ENCODE results near the gene ARHGAP10. TPM values are rescaled to one million over a fixed set of nuclear protein-coding genes. Genes with fewer than 3 reads are reported as not detected.

The ARHGAP10 gene
- total RNA-seq, 4 donors from 2014 or later = 131 to 217 (median 206) TPM

GRCh38 chr4:147950841-147951240 lies 219.0 kb downstream of the ARHGAP10 start:
- no peak for TF ChIP-seq POLR2A (IDR thresholded peaks at IDR 0.05)
- H3K27me3 ChIP-seq = no peaks in the 10 kb centered on the region
- no peak overlapping the region for H3K4me3 ChIP-seq
- 38 to 45% methylated on average over 2 of the region's 2 CpGs for WGBS, 2 donors
- no peak overlapping the region for H3K27ac ChIP-seq
- peaks cover 0 to 10% (median under 1%) of the 10 kb centered on the region in 4 donors for H3K4me1 ChIP-seq
- H3K36me3 ChIP-seq = peaks cover 0 to 79% (median 0%) of the 10 kb centered on the region in 3 donors
- H3K9me3 ChIP-seq = peaks cover 0 to 8% (median 0%) of the 10 kb centered on the region in 4 donors
- no peak for DNase-seq (ENCODE audit: low spot score in 2 of 2)

- Histone ChIP-seq H3K27me3 (no peaks in the 10 kb centered on the region), H3K36me3 (peaks cover 0 to 40% (median 0%) of the 10 kb centered on the region in 3 donors), H3K27ac (no peak overlapping the region), H3K4me1 (peaks cover 0 to 43% (median 10%) of the 10 kb centered on the region in 4 donors), H3K4me3 (no peak overlapping the region), H3K9me3 (peaks cover 0 to 8% (median 0%) of the 10 kb centered on the region in 4 donors)
- 88 to 90% methylated on average over 2 of the region's 2 CpGs for WGBS, 2 donors
- no peak for TF ChIP-seq POLR2A (IDR thresholded peaks at IDR 0.05)
- no peak for TF ChIP-seq EP300 (IDR thresholded peaks at IDR 0.05)
- TF ChIP-seq CTCF (IDR thresholded peaks at IDR 0.05) = no peak
- no peak for DNase-seq (ENCODE audit: low spot score in 2 of 2)
Observed at GRCh38 chr4:147954850-147955249, 223.0 kb downstream of the ARHGAP10 start.

- TF ChIP-seq POLR2A (IDR thresholded peaks at IDR 0.05) (no peak), CTCF (IDR thresholded peaks at IDR 0.05) (no peak), EP300 (IDR thresholded peaks at IDR 0.05) (peak in 1 of 2 donors; percentile 15)
- peaks cover 0 to 43% (median 10%) of the 10 kb centered on the region in 4 donors for H3K4me1 ChIP-seq
- DNase-seq (ENCODE audit: low spot score in 2 of 2) = no peak
- WGBS, 2 donors = 28 to 36% methylated on average over 4 of the region's 4 CpGs
- H3K27ac ChIP-seq = peak overlapping the region in 1 of 4 donors; percentile 47
- peaks cover 0 to 28% (median 0%) of the 10 kb centered on the region in 3 donors for H3K36me3 ChIP-seq
- H3K9me3 ChIP-seq = peaks cover 0 to 8% (median 0%) of the 10 kb centered on the region in 4 donors
- no peaks in the 10 kb centered on the region for H3K27me3 ChIP-seq
- no peak overlapping the region for H3K4me3 ChIP-seq
Observed at GRCh38 chr4:147955827-147956558, 224.1 kb downstream of the ARHGAP10 start.

- no peaks in the 10 kb centered on the region for H3K27me3 ChIP-seq
- no peak for TF ChIP-seq EP300 (IDR thresholded peaks at IDR 0.05)
- TF ChIP-seq CTCF (IDR thresholded peaks at IDR 0.05) = no peak
- TF ChIP-seq POLR2A (IDR thresholded peaks at IDR 0.05) = no peak
- no peak for DNase-seq (ENCODE audit: low spot score in 2 of 2)
- peaks cover 0 to 8% (median 0%) of the 10 kb centered on the region in 4 donors for H3K9me3 ChIP-seq
- peak overlapping the region in 1 of 4 donors; percentile 43 for H3K27ac ChIP-seq
- peaks cover 0 to 24% (median 0%) of the 10 kb centered on the region in 3 donors for H3K36me3 ChIP-seq
- WGBS, 2 donors = 67 to 75% methylated on average over 3 of the region's 3 CpGs
- H3K4me3 ChIP-seq = no peak overlapping the region
- H3K4me1 ChIP-seq = peaks cover 0 to 43% (median 10%) of the 10 kb centered on the region in 4 donors
Observed at GRCh38 chr4:147957446-147957845, 225.6 kb downstream of the ARHGAP10 start.

GRCh38 chr4:147958057-147958456 lies 226.2 kb downstream of the ARHGAP10 start:
- WGBS, 2 donors = 75 to 82% methylated on average over 3 of the region's 3 CpGs
- H3K9me3 ChIP-seq = peaks cover 0 to 4% (median 0%) of the 10 kb centered on the region in 4 donors
- peaks cover 0 to 24% (median 0%) of the 10 kb centered on the region in 3 donors for H3K36me3 ChIP-seq
- H3K4me1 ChIP-seq = peaks cover 0 to 43% (median 10%) of the 10 kb centered on the region in 4 donors
- no peaks in the 10 kb centered on the region for H3K27me3 ChIP-seq
- no peak for DNase-seq (ENCODE audit: low spot score in 2 of 2)
- peak overlapping the region in 2 of 4 donors; percentile 4 to 24 for H3K27ac ChIP-seq
- TF ChIP-seq POLR2A (IDR thresholded peaks at IDR 0.05) (no peak), EP300 (IDR thresholded peaks at IDR 0.05) (no peak), CTCF (IDR thresholded peaks at IDR 0.05) (no peak)
- no peak overlapping the region for H3K4me3 ChIP-seq
